ENCODE results near the gene TRMT1. TPM values are rescaled to one million over a fixed set of nuclear protein-coding genes. Genes with fewer than 3 reads are reported as not detected.

Gene TRMT1
- total RNA-seq, 4 donors from 2014 or later: 27.0 to 70.5 (median 39.2) TPM

- no peak for ATAC-seq (ENCODE audit: low FRiP score)
Measured at GRCh38 chr19:13127811-13128575, 11.5 kb upstream of the TRMT1 start.

GRCh38 chr19:13127051-13127450 lies 10.5 kb upstream of the TRMT1 start:
- TF ChIP-seq, protein P1, sequence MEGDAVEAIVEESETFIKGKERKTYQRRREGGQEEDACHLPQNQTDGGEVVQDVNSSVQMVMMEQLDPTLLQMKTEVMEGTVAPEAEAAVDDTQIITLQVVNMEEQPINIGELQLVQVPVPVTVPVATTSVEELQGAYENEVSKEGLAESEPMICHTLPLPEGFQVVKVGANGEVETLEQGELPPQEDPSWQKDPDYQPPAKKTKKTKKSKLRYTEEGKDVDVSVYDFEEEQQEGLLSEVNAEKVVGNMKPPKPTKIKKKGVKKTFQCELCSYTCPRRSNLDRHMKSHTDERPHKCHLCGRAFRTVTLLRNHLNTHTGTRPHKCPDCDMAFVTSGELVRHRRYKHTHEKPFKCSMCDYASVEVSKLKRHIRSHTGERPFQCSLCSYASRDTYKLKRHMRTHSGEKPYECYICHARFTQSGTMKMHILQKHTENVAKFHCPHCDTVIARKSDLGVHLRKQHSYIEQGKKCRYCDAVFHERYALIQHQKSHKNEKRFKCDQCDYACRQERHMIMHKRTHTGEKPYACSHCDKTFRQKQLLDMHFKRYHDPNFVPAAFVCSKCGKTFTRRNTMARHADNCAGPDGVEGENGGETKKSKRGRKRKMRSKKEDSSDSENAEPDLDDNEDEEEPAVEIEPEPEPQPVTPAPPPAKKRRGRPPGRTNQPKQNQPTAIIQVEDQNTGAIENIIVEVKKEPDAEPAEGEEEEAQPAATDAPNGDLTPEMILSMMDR (IDR thresholded peaks at IDR 0.05): no peak
- DNase-seq (ENCODE audit: low spot score): no peak
- no peak for ATAC-seq (ENCODE audit: low FRiP score)

More at GRCh38 chr19:13127811-13128575, 11.5 kb upstream of the TRMT1 start:
- DNase-seq (ENCODE audit: low spot score): no peak
- TF ChIP-seq, protein P1 (IDR thresholded peaks at IDR 0.05): no peak

DNA sequence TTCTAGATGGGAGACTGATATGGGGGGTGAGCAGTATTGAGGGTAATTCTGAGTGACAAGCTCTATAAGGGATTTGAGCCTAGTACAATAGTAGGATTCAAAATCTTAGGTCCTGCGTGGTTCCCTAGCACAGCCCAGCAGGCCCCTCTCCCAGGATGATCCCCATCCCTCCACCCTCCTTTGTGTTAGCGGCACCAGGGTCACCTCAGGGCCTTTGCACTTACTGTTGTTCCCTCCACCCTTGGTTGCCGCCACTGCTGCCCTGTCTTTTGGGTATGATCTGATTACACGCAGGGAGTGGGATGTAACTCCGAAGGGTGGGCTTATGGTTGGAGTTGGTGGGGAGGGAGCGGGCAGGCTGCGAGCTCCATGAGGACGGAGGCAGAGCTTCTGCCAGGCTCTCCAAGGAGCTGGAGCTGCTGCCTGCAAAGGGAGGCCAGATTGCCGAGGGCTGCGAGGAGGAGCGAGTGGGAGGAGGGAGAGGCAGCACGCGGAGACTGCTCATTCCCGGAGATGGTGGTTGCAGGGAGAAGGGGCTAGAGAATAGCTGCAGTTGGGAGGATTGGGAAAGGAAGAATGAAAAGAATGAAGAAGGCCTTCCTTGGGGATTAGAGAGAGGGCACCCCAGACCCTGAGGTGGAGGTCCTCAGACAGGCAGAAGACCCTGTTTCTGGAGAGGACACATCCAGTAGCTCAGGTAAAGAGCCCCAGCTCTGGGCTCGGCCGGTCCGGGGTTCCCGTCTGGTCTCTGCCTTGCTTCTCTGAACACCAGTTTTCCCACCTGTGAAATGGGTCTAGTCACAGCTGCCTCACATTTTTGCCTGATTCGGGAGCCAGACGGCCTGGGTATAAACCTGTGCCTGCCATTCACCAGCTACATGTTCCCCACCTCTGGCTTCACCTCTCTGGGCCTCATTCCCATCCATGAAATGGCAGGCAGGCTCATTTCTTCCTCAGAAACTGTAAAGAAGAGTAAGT lies 6.7 kb upstream of the TRMT1 start:
- TF ChIP-seq, protein P1 (IDR thresholded peaks at IDR 0.05): no peak
- ATAC-seq (ENCODE audit: low FRiP score): no peak
- no peak for DNase-seq (ENCODE audit: low spot score)

DNA sequence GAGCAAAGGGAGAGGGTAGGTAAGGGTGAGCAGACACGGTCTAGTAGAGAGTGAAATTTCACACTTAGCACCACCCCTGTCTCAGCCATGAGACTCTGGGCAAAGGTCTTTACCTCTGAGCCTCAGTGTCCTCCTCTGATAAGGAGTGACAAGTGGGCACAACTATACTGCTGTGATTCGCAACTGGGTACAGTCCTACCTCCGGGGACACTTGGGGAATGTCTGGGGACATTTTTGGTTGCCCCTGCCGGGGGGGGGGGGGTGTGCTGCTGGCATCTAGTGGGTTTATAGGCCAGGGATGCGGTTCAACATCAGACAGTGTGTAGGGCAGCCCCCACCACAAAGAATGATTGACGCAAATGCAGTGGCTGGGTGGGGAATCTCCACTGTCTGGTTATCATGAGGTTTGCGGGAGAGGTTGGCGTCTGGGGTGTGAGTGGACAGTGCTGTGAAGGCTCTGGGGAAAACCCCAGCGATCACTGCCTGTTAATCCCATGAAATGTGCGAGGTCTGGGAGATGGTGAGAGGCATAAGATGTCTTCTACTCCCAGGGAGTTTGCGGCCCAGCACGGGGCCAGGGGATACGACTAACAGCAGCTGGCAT lies 5.8 kb upstream of the TRMT1 start:
- ATAC-seq (ENCODE audit: low FRiP score) (no peak), DNase-seq (ENCODE audit: low spot score) (no peak)
- TF ChIP-seq, protein P1 (IDR thresholded peaks at IDR 0.05): no peak

- DNase-seq (ENCODE audit: low spot score) (no peak), ATAC-seq (ENCODE audit: low FRiP score) (no peak)
- TF ChIP-seq, protein P1 (IDR thresholded peaks at IDR 0.05): no peak
Measured at GRCh38 chr19:13121551-13122274, 5.2 kb upstream of the TRMT1 start.

DNA sequence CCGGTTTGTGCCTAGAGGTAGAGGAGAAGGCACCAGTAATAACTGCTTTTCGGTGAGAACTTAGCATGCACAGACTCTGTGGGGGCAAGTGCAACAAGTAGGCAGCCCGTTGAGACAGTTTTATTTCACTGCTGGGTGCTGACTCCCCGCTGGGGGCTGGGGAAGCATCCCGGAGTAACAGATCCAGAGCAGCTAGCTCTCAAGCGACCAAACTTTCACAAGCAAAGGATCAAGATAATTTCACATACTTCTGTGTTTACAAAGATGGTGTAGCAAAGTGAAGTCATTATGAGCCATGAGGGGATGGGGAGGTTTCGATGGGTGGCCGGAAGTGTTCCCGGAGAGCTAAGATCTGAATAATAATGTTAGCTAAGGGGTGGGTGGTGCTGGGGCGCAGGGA lies 4.3 kb upstream of the TRMT1 start:
- TF ChIP-seq, protein P1 (IDR thresholded peaks at IDR 0.05): no peak
- no peak for DNase-seq (ENCODE audit: low spot score)
- ATAC-seq (ENCODE audit: low FRiP score): no peak
